ENCODE measurements around the gene RBMS1.

RBMS1 gene

GRCh38 chr2:160493227-160494028 is at the start of gene RBMS1:
Gene RBMS1, minus strand, starts transcription at chr2:160493807. Its CDS starts 444 bp downstream, at chr2:160493363.
- no peaks in the 10 kb centered on the region for H3K36me3 ChIP-seq (ENCODE audit: insufficient read depth)
- H2AFZ ChIP-seq (ENCODE audit: low read depth), result peak within 1 kb of the TSS; percentile 96
- H3K4me2 ChIP-seq, result peak within 1 kb of the TSS; percentile 78
- peak within 1 kb of the TSS; percentile 6 for H3K4me3 ChIP-seq (IDR thresholded peaks at IDR 0.05; ENCODE audit: insufficient read depth, low read depth, low read length)
- peak within 1 kb of the TSS; percentile 75 for H3K9ac ChIP-seq
- H3K79me2 ChIP-seq (ENCODE audit: insufficient read depth, low read depth), result peaks cover 9% of the 10 kb centered on the region; the same call in 1 of the 2 replicates
- TF ChIP-seq CTCF (conservative IDR thresholded peaks at IDR 0.05; ENCODE audit: low read depth, low read length), result no peak
- peaks cover 27% of the 10 kb centered on the region for H3K4me1 ChIP-seq (ENCODE audit: low read depth, poor library complexity, severe bottlenecking)
- peak within 1 kb of the TSS; percentile 74 for H3K27ac ChIP-seq
- H4K20me1 ChIP-seq (ENCODE audit: insufficient read depth), result no peaks in the 10 kb centered on the region
- H3K27me3 ChIP-seq (ENCODE audit: insufficient read depth, low read depth), result no peaks in the 10 kb centered on the region; the same call in 1 of the 2 replicates

GRCh38 chr2:160541745-160542144 is 48.1 kb upstream of the RBMS1 start:
- Histone ChIP-seq H3K27me3 (ENCODE audit: insufficient read depth, low read depth) (no peaks in the 10 kb centered on the region), H3K36me3 (ENCODE audit: insufficient read depth) (no peaks in the 10 kb centered on the region), H3K4me2 (no peak overlapping the region), H3K27ac (no peak overlapping the region), H3K4me3 (IDR thresholded peaks at IDR 0.05; ENCODE audit: insufficient read depth, low read depth, low read length) (no peak overlapping the region), H3K9ac (no peak overlapping the region), H3K4me1 (ENCODE audit: low read depth, poor library complexity, severe bottlenecking) (no peaks in the 10 kb centered on the region), H4K20me1 (ENCODE audit: insufficient read depth) (no peaks in the 10 kb centered on the region), H3K79me2 (ENCODE audit: insufficient read depth, low read depth) (no peaks in the 10 kb centered on the region), H2AFZ (ENCODE audit: low read depth) (no peak overlapping the region)
- no peak for TF ChIP-seq CTCF (conservative IDR thresholded peaks at IDR 0.05; ENCODE audit: low read depth, low read length)

- Histone ChIP-seq H3K27ac (no peak overlapping the region), H3K4me2 (no peak overlapping the region), H3K36me3 (ENCODE audit: insufficient read depth) (no peaks in the 10 kb centered on the region), H3K79me2 (ENCODE audit: insufficient read depth, low read depth) (no peaks in the 10 kb centered on the region), H2AFZ (ENCODE audit: low read depth) (no peak overlapping the region), H3K4me1 (ENCODE audit: low read depth, poor library complexity, severe bottlenecking) (no peaks in the 10 kb centered on the region), H4K20me1 (ENCODE audit: insufficient read depth) (no peaks in the 10 kb centered on the region), H3K9ac (no peak overlapping the region), H3K27me3 (ENCODE audit: insufficient read depth, low read depth) (no peaks in the 10 kb centered on the region), H3K4me3 (IDR thresholded peaks at IDR 0.05; ENCODE audit: insufficient read depth, low read depth, low read length) (no peak overlapping the region)
- TF ChIP-seq CTCF (conservative IDR thresholded peaks at IDR 0.05; ENCODE audit: low read depth, low read length), result no peak
Observed at GRCh38 chr2:160538559-160539355, 45.1 kb upstream of the RBMS1 start.

GRCh38 chr2:160538115-160538514 is 44.5 kb upstream of the RBMS1 start:
- no peak for TF ChIP-seq CTCF (conservative IDR thresholded peaks at IDR 0.05; ENCODE audit: low read depth, low read length)
- Histone ChIP-seq H3K79me2 (ENCODE audit: insufficient read depth, low read depth) (no peaks in the 10 kb centered on the region), H3K4me1 (ENCODE audit: low read depth, poor library complexity, severe bottlenecking) (no peaks in the 10 kb centered on the region), H3K27me3 (ENCODE audit: insufficient read depth, low read depth) (no peaks in the 10 kb centered on the region), H3K36me3 (ENCODE audit: insufficient read depth) (no peaks in the 10 kb centered on the region), H3K9ac (no peak overlapping the region), H2AFZ (ENCODE audit: low read depth) (no peak overlapping the region), H3K27ac (no peak overlapping the region), H3K4me3 (IDR thresholded peaks at IDR 0.05; ENCODE audit: insufficient read depth, low read depth, low read length) (no peak overlapping the region), H4K20me1 (ENCODE audit: insufficient read depth) (no peaks in the 10 kb centered on the region), H3K4me2 (no peak overlapping the region)
